H1 (cell line): ENCODE measurements around the gene SMARCC1. TPM values are rescaled to one million over a fixed set of nuclear protein-coding genes. Genes with fewer than 3 reads are reported as not detected.

ENCODE experiments used
- CTCF ChIA-PET: fragments of 300-600 bp; sonication (Branson Sonifier 250); formaldehyde crosslinking; loops from one replicate; lab custom pipeline; 2021; ENCODE audit not compliant: partially characterized antibody; lab: Charles Lee
- POLR2A ChIA-PET: fragments of 300-600 bp; sonication (Branson Sonifier 250); formaldehyde crosslinking; loops from one replicate; lab custom pipeline; 2021; ENCODE audit warnings: inconsistent platforms; ENCODE audit not compliant: partially characterized antibody; lab: Charles Lee
- DNase-seq, 2 experiments: peaks; one replicate each; pipeline versions ENCODE4 v3.0.0 to v3.0.0-alpha.2; 2010 to 2022; ENCODE audit warnings: low spot score in 2 of 2, low read depth in 1 of 2, mixed read lengths in 1 of 2
- FAIRE-seq: peaks from 2 replicates; lab custom pipeline; 2011; peaks lifted over from hg19 to GRCh38; lab: Jason Lieb, UNC
- H2AFZ ChIP-seq: 2 replicates; pipeline ENCODE4 v1.8.1; 2012; ENCODE audit warnings: low read length, inconsistent platforms
- H2AK5ac ChIP-seq: 2 replicates; pipeline ENCODE4 v1.6.1; 2013; ENCODE audit warnings: low read depth, low read length
- H2BK120ac ChIP-seq: replicated peaks from 2 replicates; pipeline ENCODE3; 2013; ENCODE audit warnings: low read depth, low read length, inconsistent platforms
- H2BK12ac ChIP-seq: 2 replicates; pipeline ENCODE4 v1.6.1; 2013; ENCODE audit warnings: low read depth, low read length
- H2BK15ac ChIP-seq: 2 replicates; pipeline ENCODE4 v1.6.1; 2013; ENCODE audit warnings: low read length
- H2BK20ac ChIP-seq: 2 replicates; pipeline ENCODE4 v1.6.1; 2013; ENCODE audit warnings: low read length
- H2BK5ac ChIP-seq: 2 replicates; pipeline ENCODE4 v1.6.1; 2013; ENCODE audit warnings: low read depth, low read length
- H3K14ac ChIP-seq: 2 replicates; pipeline ENCODE4 v1.6.1; 2013; ENCODE audit warnings: inconsistent platforms; ENCODE audit not compliant: insufficient read length
- H3K18ac ChIP-seq: 2 replicates; pipeline ENCODE4 v1.6.1; 2013; ENCODE audit warnings: low read length; ENCODE audit errors: extremely low read depth
- H3K23ac ChIP-seq: 2 replicates; pipeline ENCODE4 v1.6.1; 2013; ENCODE audit warnings: inconsistent platforms; ENCODE audit not compliant: insufficient read length
- H3K23me2 ChIP-seq: 2 replicates; pipeline ENCODE4 v1.6.1; 2013; ENCODE audit warnings: low read depth, low read length
- H3K27ac ChIP-seq: 2 replicates; pipeline ENCODE4 v1.6.1; 2011; ENCODE audit warnings: low read depth, low read length, inconsistent platforms
- H3K27me3 ChIP-seq, 4 experiments: replicated peaks in 1 of 4; 1 replicate in 1 of 4; 2 replicates in 3 of 4; pipeline versions ENCODE4 v1.6.1 to v1.8.1; 2011 to 2013; ENCODE audit warnings: low read length in 3 of 4, mild to moderate bottlenecking in 3 of 4, inconsistent platforms in 2 of 4, mixed read lengths in 2 of 4, moderate library complexity in 1 of 4; ENCODE audit not compliant: control insufficient read depth in 3 of 4, insufficient read depth in 3 of 4; ENCODE audit errors: extremely low read depth in 1 of 4
- H3K36me3 ChIP-seq, 4 experiments: 2 replicates each; pipeline versions ENCODE4 v1.6.1 to v1.8.1; 2011 to 2013; ENCODE audit warnings: mild to moderate bottlenecking in 4 of 4, low read length in 3 of 4, moderate library complexity in 2 of 4, control low read depth in 1 of 4, inconsistent platforms in 1 of 4; ENCODE audit not compliant: insufficient read depth in 4 of 4, control insufficient read depth in 2 of 4
- H3K4ac ChIP-seq: replicated peaks from 2 replicates; pipeline ENCODE3; 2013; ENCODE audit warnings: low read length, low read depth, mixed read lengths, inconsistent platforms; ENCODE audit not compliant: insufficient read length
- H3K4me1 ChIP-seq, 4 experiments: replicated peaks in 1 of 4; 1 replicate in 1 of 4; 2 replicates in 3 of 4; pipeline versions ENCODE4 v1.6.1 to v1.8.1; 2011 to 2013; ENCODE audit warnings: low read length in 3 of 4, inconsistent platforms in 2 of 4, mixed read lengths in 1 of 4; ENCODE audit not compliant: insufficient read depth in 4 of 4, control insufficient read depth in 3 of 4
- H3K4me2 ChIP-seq, 2 experiments: 2 replicates each; pipeline versions ENCODE4 v1.6.1 to v1.8.1; 2011 to 2013; ENCODE audit warnings: low read depth in 2 of 2, low read length in 2 of 2, control low read depth in 1 of 2, inconsistent platforms in 1 of 2, mild to moderate bottlenecking in 1 of 2; ENCODE audit not compliant: insufficient read depth in 1 of 2
- H3K4me3 ChIP-seq, 4 experiments: fragments of 200-600, 300-600 bp in 1 of 4; sonication (generic), shearing (Covaris generic), sonication (Bioruptor Twin) in 1 of 4; 2 replicates each; pipeline versions ENCODE4 v1.5.1 to v1.8.1; 2011 to 2016; ENCODE audit warnings: low read length in 4 of 4, low read depth in 3 of 4, control low read depth in 2 of 4, inconsistent platforms in 2 of 4, mild to moderate bottlenecking in 2 of 4, mixed read lengths in 1 of 4, moderate library complexity in 1 of 4; ENCODE audit not compliant: insufficient read depth in 2 of 4; ENCODE audit errors: extremely low read depth in 1 of 4
- H3K56ac ChIP-seq: replicated peaks from 2 replicates; pipeline ENCODE3; 2013; ENCODE audit warnings: low read depth, mild to moderate bottlenecking, mixed read lengths, low read length, inconsistent platforms; ENCODE audit not compliant: insufficient read length
- H3K79me1 ChIP-seq: 2 replicates; pipeline ENCODE4 v1.6.1; 2013; ENCODE audit warnings: low read depth, low read length, control low read depth
- H3K79me2 ChIP-seq, 2 experiments: 2 replicates each; pipeline versions ENCODE4 v1.6.1 to v1.8.1; 2012 to 2013; ENCODE audit warnings: low read length in 2 of 2, mild to moderate bottlenecking in 2 of 2, inconsistent platforms in 1 of 2; ENCODE audit not compliant: insufficient read depth in 2 of 2, control insufficient read depth in 1 of 2
- H3K9ac ChIP-seq, 4 experiments: replicated peaks in 1 of 4; 1 replicate in 1 of 4; 2 replicates in 3 of 4; pipeline versions ENCODE4 v1.6.1 to v1.8.1; 2011 to 2013; ENCODE audit warnings: low read depth in 3 of 4, low read length in 3 of 4, control low read depth in 2 of 4, mild to moderate bottlenecking in 2 of 4, moderate library complexity in 2 of 4, inconsistent platforms in 1 of 4; ENCODE audit errors: extremely low read depth in 1 of 4
- H3K9me3 ChIP-seq, 2 experiments: 2 replicates each; pipeline versions ENCODE4 v1.6.1 to v1.8.1; 2012 to 2013; ENCODE audit warnings: mild to moderate bottlenecking in 2 of 2, moderate library complexity in 2 of 2, control low read depth in 1 of 2, inconsistent platforms in 1 of 2, low read depth in 1 of 2, low read length in 1 of 2, mixed read lengths in 1 of 2; ENCODE audit not compliant: insufficient read depth in 2 of 2
- H4K20me1 ChIP-seq, 2 experiments: replicated peaks in 1 of 2; 2 replicates each; pipeline versions ENCODE3 to v1.8.1; 2011 to 2013; ENCODE audit warnings: inconsistent platforms in 2 of 2, low read length in 2 of 2, mild to moderate bottlenecking in 1 of 2; ENCODE audit not compliant: insufficient read depth in 2 of 2, control insufficient read depth in 1 of 2
- H4K5ac ChIP-seq: 2 replicates; pipeline ENCODE4 v1.6.1; 2013; ENCODE audit warnings: low read length, low read depth, mixed read lengths, inconsistent platforms; ENCODE audit not compliant: insufficient read length
- H4K8ac ChIP-seq: 2 replicates; pipeline ENCODE4 v1.8.0; 2013; ENCODE audit warnings: mild to moderate bottlenecking, moderate library complexity, low read length, inconsistent platforms; ENCODE audit not compliant: insufficient read depth; ENCODE audit errors: extremely low read depth
- H4K91ac ChIP-seq: replicated peaks from 2 replicates; pipeline ENCODE3; 2013; ENCODE audit warnings: low read length, mixed read lengths, inconsistent platforms; ENCODE audit not compliant: insufficient read length
- BACH1 ChIP-seq: IDR thresholded peaks from 2 replicates; pipeline ENCODE4 v1.6.1; 2012; ENCODE audit warnings: low read length, improper control_type of control experiment
- EGR1 ChIP-seq: IDR thresholded peaks from 2 replicates; pipeline ENCODE4 v1.6.1; 2011; ENCODE audit warnings: low read depth, low read length, borderline replicate concordance
- TBP ChIP-seq: IDR thresholded peaks from 2 replicates; pipeline ENCODE4 v1.6.1; 2011; ENCODE audit warnings: low read depth, low read length, improper control_type of control experiment
- TCF12 ChIP-seq: IDR thresholded peaks from 2 replicates; pipeline ENCODE4 v1.6.1; 2011; ENCODE audit warnings: low read depth, mild to moderate bottlenecking, low read length
- WGBS, 2 experiments: shearing (Covaris generic) in 1 of 2; methylation state at CpG; one replicate each; pipeline versions ENCODE4 v1.1.6 to v1.1.7; 2013 to 2015; ENCODE audit warnings: low lambda C conversion rate in 2 of 2, mixed read lengths in 2 of 2, inconsistent platforms in 1 of 2, low coverage in 1 of 2, missing lambda C conversion rate in 1 of 2; ENCODE audit not compliant: insufficient replicate concordance in 2 of 2, insufficient coverage in 1 of 2, insufficient read length in 1 of 2; ENCODE audit errors: extremely low coverage in 1 of 2, missing lambda C conversion rate in 1 of 2; 5-methylcytosine and 5-hydroxymethylcytosine counted together
- polyA plus RNA-seq, 7 experiments: library from polyadenylated mRNA; depleted of rRNA in 3 of 7; stranded (reverse) in 5 of 7; unstranded in 2 of 7; fragments of >200 nt in 5 of 7; fragments of 200-250 nt in 2 of 7; gene quantifications; 1 replicate in 5 of 7; 2 replicates in 1 of 7; 4 replicates in 1 of 7; pipeline versions ENCODE4 v1.2.1 to v1.2.3, GENCODE V29; 2011 to 2013; ENCODE audit warnings: missing spikeins in 2 of 7, mixed read lengths in 2 of 7
- total RNA-seq: library from RNA; stranded (reverse); fragmentation: NEBNext Ultra II Directional; extraction: Animal tissue kit (Norgen Biotek cat#: 25700); gene quantifications from 2 replicates; pipeline ENCODE4 v1.2.1, GENCODE V29; 2021

Gene SMARCC1
- total and polyA plus RNA-seq, 2 of the 8 experiments (the other 6 are each of a cell fraction or from before 2014, with no cell fraction given): 64.1 to 335 TPM

DNA sequence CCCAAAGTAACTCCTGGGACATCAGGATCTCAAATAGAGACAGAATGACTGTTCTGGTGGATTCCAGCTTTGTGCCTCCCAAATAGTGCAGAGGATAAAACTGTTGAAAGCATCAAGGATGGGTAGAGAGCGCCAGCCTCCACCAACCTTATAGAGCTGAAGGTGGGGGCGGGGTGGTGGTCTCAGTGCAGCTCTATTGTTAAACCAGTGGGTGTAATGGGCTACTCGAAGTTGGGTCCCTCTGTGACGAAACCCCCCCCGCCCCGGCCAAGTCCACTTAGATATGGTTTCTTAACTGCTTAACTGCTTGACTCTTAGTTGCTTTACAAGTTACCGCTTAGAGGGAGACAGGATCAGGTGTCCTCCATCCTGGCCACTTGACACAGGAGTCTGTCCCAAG lies 43.9 kb upstream of the SMARCC1 start:
- CTCF ChIA-PET: interaction anchor here (0.6 to 2.9 kb wide), 24 partner anchors 9 to 539 kb away, joined by 3 to 37 read pairs (median 6); partner anchors contain the start of gene DHX30
- H3K23ac ChIP-seq: no peak overlapping the region
- peak overlapping the region; percentile 87 for H2BK5ac ChIP-seq
- no peak overlapping the region for H2BK15ac ChIP-seq
- H3K9me3 ChIP-seq: no peaks in the 10 kb centered on the region
- peaks cover 8 to 27% of the 10 kb centered on the region in 2 experiments for H3K79me2 ChIP-seq
- H3K36me3 ChIP-seq: peaks cover 21 to 48% (median 30%) of the 10 kb centered on the region in 4 experiments
- H3K18ac ChIP-seq: peak overlapping the region; percentile 13; the same call in 1 of the 2 replicates
- peaks cover 0 to 4% of the 10 kb centered on the region in 2 experiments for H4K20me1 ChIP-seq
- H2AK5ac ChIP-seq: no peak overlapping the region
- peak overlapping the region; percentile 78 to 100 for H3K4me2 ChIP-seq
- peaks cover 7% of the 10 kb centered on the region for H3K23me2 ChIP-seq
- H3K4me3 ChIP-seq: peak overlapping the region; percentile 80 to 99 (median 86)
- H2BK12ac ChIP-seq: 0 out of 2 replicates have a peak overlapping the region, but pooled peaks have one; percentile 33
- H3K56ac ChIP-seq: no peak overlapping the region
- H3K79me1 ChIP-seq: peaks cover 5% of the 10 kb centered on the region
- peak overlapping the region; percentile 38 for H2BK120ac ChIP-seq
- peaks cover 3 to 6% (median 4%) of the 10 kb centered on the region in 4 experiments; a peak in 5 of 7 replicates for H3K4me1 ChIP-seq
- no peak overlapping the region for H3K14ac ChIP-seq
- no peak for DNase-seq
- POLR2A ChIA-PET: interaction anchor here (0.9 to 4.8 kb wide), 27 partner anchors 8 to 361 kb away, joined by 3 to 34 read pairs (median 5); partner anchors contain the start of gene SCAP
- no peak overlapping the region for H4K5ac ChIP-seq
- no peak for FAIRE-seq
- H2BK20ac ChIP-seq: no peak overlapping the region
- no peaks in the 10 kb centered on the region for H3K27me3 ChIP-seq
- peak overlapping the region; percentile 99 for H3K4ac ChIP-seq
- WGBS, 2 experiments: 40% methylated on average over 7 of the region's 7 CpGs; no CpG with 5 or more reads in 1 of the 2 experiments
- peak overlapping the region; percentile 83 to 99 (median 92) for H3K9ac ChIP-seq
- H3K27ac ChIP-seq: peak overlapping the region; percentile 79
- H4K8ac ChIP-seq: peak overlapping the region; percentile 98; the same call in 1 of the 2 replicates
- no peak for TF ChIP-seq TBP
- TF ChIP-seq BACH1: no peak
- TF ChIP-seq TCF12: no peak
- TF ChIP-seq EGR1: no peak
- no peak overlapping the region for H2AFZ ChIP-seq
- H4K91ac ChIP-seq: peak overlapping the region; percentile 84
